HG03139 (cell line): ENCODE data around the gene GNAT2.
"Not testable (repeated sequence)": the region's sequence is repeated elsewhere in the genome, so short reads cannot be mapped to it uniquely, and the experiment has no call there.

ENCODE experiments used
- ATAC-seq: cut with Tn5 transposase; IDR thresholded peaks from one replicate; pipeline ENCODE4 v1.9.1; 2021; ENCODE audit not compliant: unreplicated experiment

The GNAT2 gene

GRCh38 chr1:109619576-109620400 is at the start of gene GNAT2, which contains the start of gene AMPD2:
TSS of gene GNAT2 (minus strand) at chr1:109619616. CDS start at chr1:109612870, 6,746 bp downstream.
TSS of gene AMPD2 (plus strand) at chr1:109619837. CDS start at chr1:109621176, 1,339 bp downstream.
- ATAC-seq, result no peak

GRCh38 chr1:109668123-109668775 is 48.8 kb upstream of the GNAT2 start:
- no peak for ATAC-seq

GRCh38 chr1:109667452-109668122 is 48.2 kb upstream of the GNAT2 start, which contains the start of gene GSTM2:
TSS of gene GSTM2 (plus strand) at chr1:109668057. CDS start at chr1:109668116, 59 bp downstream.
- peak; percentile 91 for ATAC-seq

GRCh38 chr1:109664671-109665070 is 45.3 kb upstream of the GNAT2 start:
- ATAC-seq, result no peak

- no peak for ATAC-seq
Measured at GRCh38 chr1:109661391-109661790, 42.0 kb upstream of the GNAT2 start.

GRCh38 chr1:109660691-109661026 is 41.2 kb upstream of the GNAT2 start:
- not testable (repeated sequence) for ATAC-seq

- ATAC-seq, result no peak
Measured at GRCh38 chr1:109659997-109660690, 40.7 kb upstream of the GNAT2 start.

- ATAC-seq, result no peak
Measured at GRCh38 chr1:109659145-109659544, 39.7 kb upstream of the GNAT2 start.

GRCh38 chr1:109658533-109659042 is 39.2 kb upstream of the GNAT2 start:
- no peak for ATAC-seq

GRCh38 chr1:109657970-109658369 is 38.6 kb upstream of the GNAT2 start:
- no peak for ATAC-seq

- ATAC-seq, result no peak
Measured at GRCh38 chr1:109657395-109657794, 38.0 kb upstream of the GNAT2 start.

- ATAC-seq, result peak; percentile 86
Measured at GRCh38 chr1:109655615-109656519, 36.5 kb upstream of the GNAT2 start, which contains the start of gene GSTM4. TSS of gene GSTM4 (plus strand) at chr1:109656099. CDS start at chr1:109656390, 291 bp downstream.

GRCh38 chr1:109654519-109654918 is 35.1 kb upstream of the GNAT2 start:
- ATAC-seq, result no peak

- ATAC-seq, result no peak
Measured at GRCh38 chr1:109653306-109653705, 33.9 kb upstream of the GNAT2 start.

GRCh38 chr1:109652402-109652801 is 33.0 kb upstream of the GNAT2 start:
- no peak for ATAC-seq

- no peak for ATAC-seq
Measured at GRCh38 chr1:109650609-109651008, 31.2 kb upstream of the GNAT2 start.

- no peak for ATAC-seq
Measured at GRCh38 chr1:109649491-109649914, 30.1 kb upstream of the GNAT2 start.

- no peak for ATAC-seq
Measured at GRCh38 chr1:109644670-109645069, 25.3 kb upstream of the GNAT2 start.

- ATAC-seq, result peak; percentile 84
Measured at GRCh38 chr1:109643385-109644230, 24.2 kb upstream of the GNAT2 start.
